ENCODE data around the gene CXCL5.

GRCh38 chr4:74031576-74031975 lies 33.1 kb upstream of the CXCL5 start:
- no peak for TF ChIP-seq POLR2AphosphoS5 (IDR thresholded peaks at IDR 0.05; ENCODE audit: low read depth, low read length)
- no peak for TF ChIP-seq TAF1 (IDR thresholded peaks at IDR 0.05; ENCODE audit: borderline replicate concordance, insufficient read depth, low read length)
- no peak for TF ChIP-seq SIN3A (IDR thresholded peaks at IDR 0.05; ENCODE audit: borderline replicate concordance, insufficient read depth, low read length)
